ENCODE results near the gene ZBTB7B.

The ZBTB7B gene

GRCh38 chr1:155004352-155005075 lies 1.9 kb downstream of the ZBTB7B start:
- no peak for TF ChIP-seq CTCF (IDR thresholded peaks at IDR 0.05; ENCODE audit: low read depth, low read length, missing control alignments)
- no peak for DNase-seq (ENCODE audit: extremely low read depth, low read depth)
- peak overlapping the region; percentile 93 for H3K4me3 ChIP-seq (replicated peaks; ENCODE audit: low read depth, low read length)

GRCh38 chr1:155005076-155006011 lies 2.7 kb downstream of the ZBTB7B start:
- no peak for TF ChIP-seq CTCF (IDR thresholded peaks at IDR 0.05; ENCODE audit: low read depth, low read length, missing control alignments)
- no peak for DNase-seq (ENCODE audit: extremely low read depth, low read depth)
- H3K4me3 ChIP-seq (replicated peaks; ENCODE audit: low read depth, low read length), result peak overlapping the region; percentile 93; the same call in 1 of the 2 replicates

- no peak overlapping the region for H3K4me3 ChIP-seq (replicated peaks; ENCODE audit: low read depth, low read length)
- DNase-seq (ENCODE audit: extremely low read depth, low read depth), result no peak
- no peak for TF ChIP-seq CTCF (IDR thresholded peaks at IDR 0.05; ENCODE audit: low read depth, low read length, missing control alignments)
These were observed 4.0 kb downstream of the ZBTB7B start for GRCh38 chr1:155006601-155007101.

DNA sequence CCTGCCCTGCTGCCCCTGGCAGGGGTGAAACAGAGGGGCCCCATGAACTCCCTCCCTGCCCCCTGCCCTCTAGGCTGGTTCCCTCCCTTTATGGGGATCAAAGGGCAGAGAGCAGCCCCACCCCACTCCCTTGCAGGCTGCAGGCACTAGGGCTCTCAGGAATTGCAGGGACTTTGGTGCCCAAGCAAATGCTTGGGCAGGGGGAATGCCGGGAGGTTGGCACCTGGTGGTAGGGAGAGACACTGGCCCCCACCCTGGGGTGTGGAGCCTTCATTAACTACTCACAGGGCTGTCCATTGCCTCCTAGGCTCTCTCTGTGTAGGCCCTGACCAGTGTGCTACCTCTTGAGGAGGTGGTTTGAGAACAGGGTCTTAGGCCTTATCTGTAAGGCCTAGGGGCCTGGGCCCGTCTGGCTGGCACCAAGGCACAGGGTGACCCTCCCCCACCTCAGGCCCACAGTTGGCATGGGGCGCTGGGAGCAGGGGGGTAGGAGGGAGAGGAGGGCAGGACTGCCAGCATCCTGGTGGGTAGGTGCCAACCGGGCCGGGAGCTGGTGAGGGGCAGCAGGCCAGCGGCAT lies 4.7 kb downstream of the ZBTB7B start:
- no peak for TF ChIP-seq CTCF (IDR thresholded peaks at IDR 0.05; ENCODE audit: low read depth, low read length, missing control alignments)
- DNase-seq (ENCODE audit: extremely low read depth, low read depth), result no peak
- no peak overlapping the region for H3K4me3 ChIP-seq (replicated peaks; ENCODE audit: low read depth, low read length)

GRCh38 chr1:155008015-155008941 lies 5.7 kb downstream of the ZBTB7B start:
- TF ChIP-seq CTCF (IDR thresholded peaks at IDR 0.05; ENCODE audit: low read depth, low read length, missing control alignments), result no peak
- H3K4me3 ChIP-seq (replicated peaks; ENCODE audit: low read depth, low read length), result no peak overlapping the region
- no peak for DNase-seq (ENCODE audit: extremely low read depth, low read depth)

Measured in HFF-Myc (cell line).